ENCODE measurements around the gene CACNA2D3.

GRCh38 chr3:54744291-54744690 is 621.9 kb downstream of the CACNA2D3 start:
- TF ChIP-seq POLR2AphosphoS5 (IDR thresholded peaks at IDR 0.05; ENCODE audit: borderline replicate concordance, low read depth, low read length) (no peak), EZH2 (IDR thresholded peaks at IDR 0.05) (no peak)
